Neural progenitor cell (in vitro differentiated cells): ENCODE results near the gene LGALS9C.
"Not testable (repeated sequence)": the region's sequence is repeated elsewhere in the genome, so short reads cannot be mapped to it uniquely, and the experiment has no call there.

Source experiments
- CTCF ChIP-seq: fragments of 200-600 bp; sonication (generic); IDR thresholded peaks from 2 replicates; pipeline ENCODE4 v1.5.1; 2017; ENCODE audit warnings: antibody characterized with exemption, mild to moderate bottlenecking
- EZH2 ChIP-seq: fragments of 200-600 bp; sonication (generic); IDR thresholded peaks from 2 replicates; pipeline ENCODE4 v1.6.1; 2017; ENCODE audit warnings: antibody characterized with exemption, mild to moderate bottlenecking, moderate library complexity

DNA sequence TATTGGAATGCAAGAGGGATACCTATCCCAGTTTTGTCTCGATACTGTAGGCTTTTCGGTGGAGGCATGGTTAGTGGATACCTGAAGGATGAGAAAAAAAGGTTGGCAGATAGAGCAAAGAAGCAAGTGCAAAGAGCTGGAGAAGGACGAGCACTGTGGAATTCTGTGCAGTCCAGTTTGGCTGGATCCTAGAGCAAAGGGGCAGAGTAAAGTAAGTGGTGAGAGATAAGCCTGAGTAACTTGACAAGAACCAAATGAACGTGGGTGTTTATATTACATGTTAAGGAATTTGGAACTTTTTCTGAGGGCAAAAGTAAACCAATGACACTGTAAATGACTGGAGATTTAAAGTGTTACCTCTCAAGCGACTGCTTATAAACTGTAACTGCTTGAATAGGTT, 66.3 kb downstream of the LGALS9C start:
- TF ChIP-seq CTCF, EZH2: not testable (repeated sequence)
